Measurements from ENCODE around the gene WWOX.

WWOX gene

DNA sequence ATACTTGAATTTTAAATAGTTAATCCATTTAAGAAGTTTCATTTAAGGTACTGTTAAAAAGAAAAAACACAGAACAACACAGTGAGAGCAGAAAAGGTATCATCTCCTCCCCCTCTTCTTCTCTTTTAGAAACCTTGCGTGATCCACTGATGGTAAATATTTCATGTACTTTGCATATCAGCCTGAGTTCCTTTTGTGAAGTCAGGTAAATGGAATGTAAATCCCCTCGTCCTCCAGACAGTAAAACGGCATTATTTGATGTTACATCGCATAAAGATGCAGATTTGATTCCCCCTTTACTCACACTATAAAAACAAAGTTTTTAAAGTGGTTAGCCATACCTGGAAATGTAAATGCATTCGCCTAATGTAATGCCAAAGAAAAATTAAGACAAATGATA lies 234.4 kb downstream of the WWOX start:
- Histone ChIP-seq H3K27me3 (ENCODE audit: insufficient read depth, low read length, poor library complexity) (no peaks in the 10 kb centered on the region), H3K79me2 (ENCODE audit: insufficient read depth, low read length) (no peaks in the 10 kb centered on the region), H3K36me3 (ENCODE audit: insufficient read depth, low read length) (no peaks in the 10 kb centered on the region), H3K9ac (ENCODE audit: low read depth, low read length) (no peak overlapping the region), H2AFZ (ENCODE audit: low read depth, low read length) (no peak overlapping the region), H3K4me1 (ENCODE audit: insufficient read depth, low read length) (no peaks in the 10 kb centered on the region), H3K4me3 (ENCODE audit: low read depth in 1 of 2, low read length in 2 of 2) (no peak overlapping the region), H3K4me2 (ENCODE audit: insufficient read depth, low read length) (no peak overlapping the region), H3K9me3 (ENCODE audit: insufficient read depth, low read length, severe bottlenecking) (no peaks in the 10 kb centered on the region), H4K20me1 (ENCODE audit: insufficient read depth, low read length) (no peaks in the 10 kb centered on the region), H3K27ac (ENCODE audit: low read length) (no peak overlapping the region)
- DNase-seq (no peak), ATAC-seq (ENCODE audit: insufficient read depth, low read depth) (no peak)
- TF ChIP-seq, protein P1, sequence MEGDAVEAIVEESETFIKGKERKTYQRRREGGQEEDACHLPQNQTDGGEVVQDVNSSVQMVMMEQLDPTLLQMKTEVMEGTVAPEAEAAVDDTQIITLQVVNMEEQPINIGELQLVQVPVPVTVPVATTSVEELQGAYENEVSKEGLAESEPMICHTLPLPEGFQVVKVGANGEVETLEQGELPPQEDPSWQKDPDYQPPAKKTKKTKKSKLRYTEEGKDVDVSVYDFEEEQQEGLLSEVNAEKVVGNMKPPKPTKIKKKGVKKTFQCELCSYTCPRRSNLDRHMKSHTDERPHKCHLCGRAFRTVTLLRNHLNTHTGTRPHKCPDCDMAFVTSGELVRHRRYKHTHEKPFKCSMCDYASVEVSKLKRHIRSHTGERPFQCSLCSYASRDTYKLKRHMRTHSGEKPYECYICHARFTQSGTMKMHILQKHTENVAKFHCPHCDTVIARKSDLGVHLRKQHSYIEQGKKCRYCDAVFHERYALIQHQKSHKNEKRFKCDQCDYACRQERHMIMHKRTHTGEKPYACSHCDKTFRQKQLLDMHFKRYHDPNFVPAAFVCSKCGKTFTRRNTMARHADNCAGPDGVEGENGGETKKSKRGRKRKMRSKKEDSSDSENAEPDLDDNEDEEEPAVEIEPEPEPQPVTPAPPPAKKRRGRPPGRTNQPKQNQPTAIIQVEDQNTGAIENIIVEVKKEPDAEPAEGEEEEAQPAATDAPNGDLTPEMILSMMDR (IDR thresholded peaks at IDR 0.05; ENCODE audit: borderline replicate concordance, extremely low read depth, low read length, poor library complexity, severe bottlenecking) = no peak
- TF ChIP-seq EZH2 (IDR thresholded peaks at IDR 0.05; ENCODE audit: borderline replicate concordance, low read depth, low read length, severe bottlenecking) = no peak

DNA sequence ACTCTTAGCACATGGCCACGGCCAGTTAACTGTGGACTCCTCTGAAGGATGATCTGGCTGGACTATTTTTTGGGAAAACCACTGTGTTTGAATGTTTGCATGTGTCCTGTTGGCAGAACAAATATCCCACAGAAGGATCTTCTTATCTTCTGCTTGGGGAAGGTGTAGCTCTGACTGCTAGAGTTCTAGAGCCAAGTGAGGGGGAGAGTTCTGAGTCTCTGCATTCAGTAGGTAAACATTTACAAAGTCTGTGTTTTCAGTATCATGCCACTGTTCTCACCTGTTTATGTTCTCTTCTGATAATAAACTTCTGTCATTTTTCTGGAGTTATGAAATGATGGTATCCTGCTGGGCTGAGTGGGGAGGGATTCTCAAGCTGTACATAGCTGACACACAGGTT lies 241.1 kb downstream of the WWOX start:
- H3K27me3 ChIP-seq (ENCODE audit: insufficient read depth, low read length, poor library complexity) = no peaks in the 10 kb centered on the region
- H3K4me2 ChIP-seq (ENCODE audit: insufficient read depth, low read length) = no peak overlapping the region

DNA sequence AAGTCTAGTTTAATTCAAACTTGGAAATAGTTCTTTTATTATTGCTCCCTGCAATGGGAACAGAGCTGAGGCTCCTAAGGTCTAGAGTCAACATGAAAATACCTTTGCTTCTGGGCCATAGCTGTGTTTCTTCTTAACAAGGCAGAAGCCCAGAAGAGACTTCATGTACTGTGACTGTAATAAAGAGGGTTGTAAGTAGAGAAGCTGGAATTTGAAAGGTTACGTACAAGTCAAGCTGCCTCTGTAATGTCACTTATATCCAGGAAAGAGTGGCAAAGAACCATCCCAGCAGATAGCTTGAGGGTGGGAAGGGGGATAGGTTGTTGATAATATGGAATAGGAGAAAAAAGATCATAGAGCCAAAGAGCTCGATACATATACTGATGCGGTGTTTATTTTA lies 248.6 kb downstream of the WWOX start:
- no peak overlapping the region for H3K27ac ChIP-seq (ENCODE audit: low read length)

More for the DNA sequence above, 241.1 kb downstream of the WWOX start:
- ATAC-seq (ENCODE audit: insufficient read depth, low read depth) = no peak
- Histone ChIP-seq H3K27ac (ENCODE audit: low read length) (no peak overlapping the region), H3K4me1 (ENCODE audit: insufficient read depth, low read length) (no peaks in the 10 kb centered on the region), H3K79me2 (ENCODE audit: insufficient read depth, low read length) (no peaks in the 10 kb centered on the region), H3K9me3 (ENCODE audit: insufficient read depth, low read length, severe bottlenecking) (no peaks in the 10 kb centered on the region), H3K36me3 (ENCODE audit: insufficient read depth, low read length) (no peaks in the 10 kb centered on the region), H3K4me3 (ENCODE audit: low read depth in 1 of 2, low read length in 2 of 2) (no peak overlapping the region), H3K9ac (ENCODE audit: low read depth, low read length) (no peak overlapping the region), H2AFZ (ENCODE audit: low read depth, low read length) (no peak overlapping the region), H4K20me1 (ENCODE audit: insufficient read depth, low read length) (no peaks in the 10 kb centered on the region)
- TF ChIP-seq, protein P1 (IDR thresholded peaks at IDR 0.05; ENCODE audit: borderline replicate concordance, extremely low read depth, low read length, poor library complexity, severe bottlenecking) = no peak
- TF ChIP-seq EZH2 (IDR thresholded peaks at IDR 0.05; ENCODE audit: borderline replicate concordance, low read depth, low read length, severe bottlenecking) = no peak
- DNase-seq = no peak

More for the DNA sequence above, 248.6 kb downstream of the WWOX start:
- H3K27me3 ChIP-seq (ENCODE audit: insufficient read depth, low read length, poor library complexity) = no peaks in the 10 kb centered on the region
- H3K4me3 ChIP-seq (ENCODE audit: low read depth in 1 of 2, low read length in 2 of 2) = no peak overlapping the region
- no peaks in the 10 kb centered on the region for H3K4me1 ChIP-seq (ENCODE audit: insufficient read depth, low read length)
- ATAC-seq (ENCODE audit: insufficient read depth, low read depth) (no peak), DNase-seq (no peak)
- TF ChIP-seq, protein P1 (IDR thresholded peaks at IDR 0.05; ENCODE audit: borderline replicate concordance, extremely low read depth, low read length, poor library complexity, severe bottlenecking) = no peak
- TF ChIP-seq EZH2 (IDR thresholded peaks at IDR 0.05; ENCODE audit: borderline replicate concordance, low read depth, low read length, severe bottlenecking) = no peak
- H3K9me3 ChIP-seq (ENCODE audit: insufficient read depth, low read length, severe bottlenecking) = no peaks in the 10 kb centered on the region
- H3K79me2 ChIP-seq (ENCODE audit: insufficient read depth, low read length) = no peaks in the 10 kb centered on the region
- H3K4me2 ChIP-seq (ENCODE audit: insufficient read depth, low read length) = no peak overlapping the region
- no peak overlapping the region for H3K9ac ChIP-seq (ENCODE audit: low read depth, low read length)
- no peaks in the 10 kb centered on the region for H4K20me1 ChIP-seq (ENCODE audit: insufficient read depth, low read length)
- H2AFZ ChIP-seq (ENCODE audit: low read depth, low read length) = no peak overlapping the region
- no peaks in the 10 kb centered on the region for H3K36me3 ChIP-seq (ENCODE audit: insufficient read depth, low read length)
